ENCODE data around the gene REM2. TPM values are rescaled to one million over a fixed set of nuclear protein-coding genes. Genes with fewer than 3 reads are reported as not detected.
A peak's percentile ranks its signal among the peaks of the same experiment; 100 is the strongest.

The REM2 gene
- total RNA-seq, 1 experiment from 2014 or later = 0.47 TPM

DNA sequence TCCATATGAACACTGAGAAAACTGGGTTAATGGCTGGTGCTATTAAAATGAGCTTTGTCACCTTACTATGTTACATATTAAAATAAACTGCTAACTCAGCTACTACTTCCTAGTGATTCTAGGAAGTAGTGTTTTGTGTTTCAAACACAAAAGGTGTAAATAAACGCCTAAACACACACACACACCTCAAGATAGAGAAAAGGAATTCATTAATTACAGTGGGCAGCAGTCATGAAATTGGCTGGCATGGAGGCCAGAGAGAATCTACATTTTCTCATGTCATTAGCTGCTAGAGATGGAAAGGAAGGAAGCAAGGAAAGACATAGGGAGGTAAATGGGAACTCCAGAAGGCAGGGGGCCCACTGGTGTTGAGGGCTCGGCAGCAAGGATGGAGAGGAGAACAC is 46.9 kb downstream of the REM2 start:
- H3K4me1 ChIP-seq (ENCODE audit: control insufficient read depth in 1 of 2, insufficient read depth in 2 of 2, low read length in 2 of 2) = peaks cover 31 to 64% of the 10 kb centered on the region in 2 experiments
- TF ChIP-seq, protein P1, sequence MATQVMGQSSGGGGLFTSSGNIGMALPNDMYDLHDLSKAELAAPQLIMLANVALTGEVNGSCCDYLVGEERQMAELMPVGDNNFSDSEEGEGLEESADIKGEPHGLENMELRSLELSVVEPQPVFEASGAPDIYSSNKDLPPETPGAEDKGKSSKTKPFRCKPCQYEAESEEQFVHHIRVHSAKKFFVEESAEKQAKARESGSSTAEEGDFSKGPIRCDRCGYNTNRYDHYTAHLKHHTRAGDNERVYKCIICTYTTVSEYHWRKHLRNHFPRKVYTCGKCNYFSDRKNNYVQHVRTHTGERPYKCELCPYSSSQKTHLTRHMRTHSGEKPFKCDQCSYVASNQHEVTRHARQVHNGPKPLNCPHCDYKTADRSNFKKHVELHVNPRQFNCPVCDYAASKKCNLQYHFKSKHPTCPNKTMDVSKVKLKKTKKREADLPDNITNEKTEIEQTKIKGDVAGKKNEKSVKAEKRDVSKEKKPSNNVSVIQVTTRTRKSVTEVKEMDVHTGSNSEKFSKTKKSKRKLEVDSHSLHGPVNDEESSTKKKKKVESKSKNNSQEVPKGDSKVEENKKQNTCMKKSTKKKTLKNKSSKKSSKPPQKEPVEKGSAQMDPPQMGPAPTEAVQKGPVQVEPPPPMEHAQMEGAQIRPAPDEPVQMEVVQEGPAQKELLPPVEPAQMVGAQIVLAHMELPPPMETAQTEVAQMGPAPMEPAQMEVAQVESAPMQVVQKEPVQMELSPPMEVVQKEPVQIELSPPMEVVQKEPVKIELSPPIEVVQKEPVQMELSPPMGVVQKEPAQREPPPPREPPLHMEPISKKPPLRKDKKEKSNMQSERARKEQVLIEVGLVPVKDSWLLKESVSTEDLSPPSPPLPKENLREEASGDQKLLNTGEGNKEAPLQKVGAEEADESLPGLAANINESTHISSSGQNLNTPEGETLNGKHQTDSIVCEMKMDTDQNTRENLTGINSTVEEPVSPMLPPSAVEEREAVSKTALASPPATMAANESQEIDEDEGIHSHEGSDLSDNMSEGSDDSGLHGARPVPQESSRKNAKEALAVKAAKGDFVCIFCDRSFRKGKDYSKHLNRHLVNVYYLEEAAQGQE (IDR thresholded peaks at IDR 0.05; ENCODE audit: low read depth) = no peak
- no peak for TF ChIP-seq POLR2AphosphoS5 (IDR thresholded peaks at IDR 0.05; ENCODE audit: low read depth, low read length)
- no peak for TF ChIP-seq EZH2phosphoT487 (IDR thresholded peaks at IDR 0.05; ENCODE audit: borderline replicate concordance)
- TF ChIP-seq, protein P2, sequence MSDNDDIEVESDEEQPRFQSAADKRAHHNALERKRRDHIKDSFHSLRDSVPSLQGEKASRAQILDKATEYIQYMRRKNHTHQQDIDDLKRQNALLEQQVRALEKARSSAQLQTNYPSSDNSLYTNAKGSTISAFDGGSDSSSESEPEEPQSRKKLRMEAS (IDR thresholded peaks at IDR 0.05) = no peak
- TF ChIP-seq SIN3A (IDR thresholded peaks at IDR 0.05; ENCODE audit: low read depth) = no peak
- TF ChIP-seq POLR2A (IDR thresholded peaks at IDR 0.05; ENCODE audit: borderline replicate concordance, extremely low read depth, insufficient read depth, insufficient read length) = no peak
- TF ChIP-seq, protein P3, sequence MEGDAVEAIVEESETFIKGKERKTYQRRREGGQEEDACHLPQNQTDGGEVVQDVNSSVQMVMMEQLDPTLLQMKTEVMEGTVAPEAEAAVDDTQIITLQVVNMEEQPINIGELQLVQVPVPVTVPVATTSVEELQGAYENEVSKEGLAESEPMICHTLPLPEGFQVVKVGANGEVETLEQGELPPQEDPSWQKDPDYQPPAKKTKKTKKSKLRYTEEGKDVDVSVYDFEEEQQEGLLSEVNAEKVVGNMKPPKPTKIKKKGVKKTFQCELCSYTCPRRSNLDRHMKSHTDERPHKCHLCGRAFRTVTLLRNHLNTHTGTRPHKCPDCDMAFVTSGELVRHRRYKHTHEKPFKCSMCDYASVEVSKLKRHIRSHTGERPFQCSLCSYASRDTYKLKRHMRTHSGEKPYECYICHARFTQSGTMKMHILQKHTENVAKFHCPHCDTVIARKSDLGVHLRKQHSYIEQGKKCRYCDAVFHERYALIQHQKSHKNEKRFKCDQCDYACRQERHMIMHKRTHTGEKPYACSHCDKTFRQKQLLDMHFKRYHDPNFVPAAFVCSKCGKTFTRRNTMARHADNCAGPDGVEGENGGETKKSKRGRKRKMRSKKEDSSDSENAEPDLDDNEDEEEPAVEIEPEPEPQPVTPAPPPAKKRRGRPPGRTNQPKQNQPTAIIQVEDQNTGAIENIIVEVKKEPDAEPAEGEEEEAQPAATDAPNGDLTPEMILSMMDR (IDR thresholded peaks at IDR 0.05 in 2 of 3, conservative IDR thresholded peaks at IDR 0.05 in 1 of 3; ENCODE audit: borderline replicate concordance in 1 of 3, insufficient read depth in 1 of 3, low read depth in 2 of 3, low read length in 2 of 3) = no peak
- TF ChIP-seq, protein P4, sequence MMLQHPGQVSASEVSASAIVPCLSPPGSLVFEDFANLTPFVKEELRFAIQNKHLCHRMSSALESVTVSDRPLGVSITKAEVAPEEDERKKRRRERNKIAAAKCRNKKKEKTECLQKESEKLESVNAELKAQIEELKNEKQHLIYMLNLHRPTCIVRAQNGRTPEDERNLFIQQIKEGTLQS (IDR thresholded peaks at IDR 0.05) = no peak
- TF ChIP-seq EZH2 (IDR thresholded peaks at IDR 0.05) = no peak
- TF ChIP-seq SP1 (IDR thresholded peaks at IDR 0.05; ENCODE audit: low read depth) = no peak
- TF ChIP-seq CBX3 (IDR thresholded peaks at IDR 0.05; ENCODE audit: low read depth) = no peak
- TF ChIP-seq EGR1 (IDR thresholded peaks at IDR 0.05; ENCODE audit: low read depth) = no peak
- TF ChIP-seq JUND (IDR thresholded peaks at IDR 0.05) = no peak
- TF ChIP-seq YY1 (IDR thresholded peaks at IDR 0.05; ENCODE audit: extremely low read depth, insufficient replicate concordance, low read depth, low read length) = no peak
- peak overlapping the region; percentile 75 to 96 for H3K4me3 ChIP-seq (replicated peaks in 1 of 2; ENCODE audit: low read depth in 1 of 2, low read length in 2 of 2)
- H2AFZ ChIP-seq (ENCODE audit: low read depth, low read length, poor library complexity, severe bottlenecking) = peak overlapping the region; percentile 47
- no peaks in the 10 kb centered on the region for H4K20me1 ChIP-seq (ENCODE audit: insufficient read depth)
- H3K9me3 ChIP-seq (ENCODE audit: control insufficient read depth in 1 of 2, insufficient read depth in 1 of 2, low read depth in 1 of 2, low read length in 2 of 2) = no peaks in the 10 kb centered on the region
- H3K9me2 ChIP-seq (ENCODE audit: insufficient read depth) = no peaks in the 10 kb centered on the region
- ChIA-PET POLR2A (interaction anchor here (0.6 to 3.8 kb wide), 6 partner anchors 12 to 77 kb away, joined by 3 to 29 read pairs (median 6); partner anchors contain the start of genes AJUBA, HAUS4 and RBM23), RAD21 (ENCODE audit: low non-redundant PET in 1 of 2, low total read pairs in 2 of 2, uncharacterized antibody in 2 of 2, unreplicated experiment in 2 of 2) (interaction anchor here in 1 of 2 experiments (0.8 kb wide), 1 partner anchor 48 kb away, joined by 4 read pairs; no protein-coding TSS in a partner anchor), CTCF (interaction anchor here (0.8 to 2.4 kb wide), 21 partner anchors 10 to 341 kb away, joined by 3 to 20 read pairs (median 5); partner anchors contain the start of genes ACIN1, AJUBA, C14orf119 and CDH24)
- peak overlapping the region; percentile 90 for H3K9ac ChIP-seq (ENCODE audit: low read length)
- no peaks in the 10 kb centered on the region for H3K27me3 ChIP-seq (ENCODE audit: insufficient read depth, low read length)
- H3K27ac ChIP-seq (ENCODE audit: low read depth, low read length) = peak overlapping the region; percentile 79
- no peak for DNase-seq (ENCODE audit: low read depth, low spot score)
- peak overlapping the region; percentile 91 for H3K4me2 ChIP-seq (ENCODE audit: low read length)
- H3K79me2 ChIP-seq (ENCODE audit: insufficient read depth, low read length) = peaks cover 38% of the 10 kb centered on the region
- intact Hi-C loops (cut with micrococcal nuclease) = loop anchor here (2.0 kb wide), 1 partner anchor 53 kb away; the partner anchor contains the start of gene AJUBA
- no TSS peak for BruUV-seq (replicated peaks)
- ATAC-seq = no peak
- H3K36me3 ChIP-seq (ENCODE audit: control insufficient read depth in 1 of 2, insufficient read depth in 2 of 2, low read length in 2 of 2) = peaks cover 13 to 21% of the 10 kb centered on the region in 2 experiments

All from HCT116 (cell line).